ENCODE results near the gene SUZ12. TPM values are rescaled to one million over a fixed set of nuclear protein-coding genes. Genes with fewer than 3 reads are reported as not detected.
"Not testable (repeated sequence)": the region's sequence is repeated elsewhere in the genome, so short reads cannot be mapped to it uniquely, and the experiment has no call there.

The SUZ12 gene
- 10 to 100 TPM; 32.4 to 55.8 (median 47.1) TPM for polyA plus RNA-seq (ENCODE audit: insufficient read length in 4 of 4)

- DNase-seq (ENCODE audit: low read depth in 4 of 4, low spot score in 3 of 4) = peak; percentile 68 to 80 (median 78)
Observed at GRCh38 chr17:31936615-31937609, at the start of gene SUZ12. TSS of gene SUZ12 (plus strand) at chr17:31937007. CDS start at chr17:31937247, 240 bp downstream.

GRCh38 chr17:31888124-31888523 lies 48.7 kb upstream of the SUZ12 start:
- DNase-seq (ENCODE audit: low read depth in 4 of 4, low spot score in 3 of 4) = no peak

GRCh38 chr17:31900877-31901276 lies 35.9 kb upstream of the SUZ12 start:
- DNase-seq (ENCODE audit: low read depth in 4 of 4, low spot score in 3 of 4) = no peak

GRCh38 chr17:31902693-31903092 lies 34.1 kb upstream of the SUZ12 start:
- DNase-seq (ENCODE audit: low read depth in 4 of 4, low spot score in 3 of 4) = no peak

- DNase-seq (ENCODE audit: low read depth in 4 of 4, low spot score in 3 of 4) = no peak
Observed at GRCh38 chr17:31903401-31903800, 33.4 kb upstream of the SUZ12 start.

- peak in 1 of 4 donors; percentile 21 for DNase-seq (ENCODE audit: low read depth in 4 of 4, low spot score in 3 of 4)
Observed at GRCh38 chr17:31907342-31907962, 29.4 kb upstream of the SUZ12 start.

- DNase-seq (ENCODE audit: low read depth in 4 of 4, low spot score in 3 of 4) = no peak
Observed at GRCh38 chr17:31908386-31908785, 28.4 kb upstream of the SUZ12 start.

- DNase-seq (ENCODE audit: low read depth in 4 of 4, low spot score in 3 of 4) = not testable (repeated sequence)
Observed at GRCh38 chr17:31912705-31913104, 24.1 kb upstream of the SUZ12 start.

- DNase-seq (ENCODE audit: low read depth in 4 of 4, low spot score in 3 of 4) = no peak
Observed at GRCh38 chr17:31915456-31916100, 21.2 kb upstream of the SUZ12 start.

- no peak for DNase-seq (ENCODE audit: low read depth in 4 of 4, low spot score in 3 of 4)
Observed at GRCh38 chr17:31916491-31917064, 20.2 kb upstream of the SUZ12 start.

GRCh38 chr17:31917065-31917529 lies 19.7 kb upstream of the SUZ12 start:
- no peak for DNase-seq (ENCODE audit: low read depth in 4 of 4, low spot score in 3 of 4)

GRCh38 chr17:31917721-31918120 lies 19.1 kb upstream of the SUZ12 start:
- DNase-seq (ENCODE audit: low read depth in 4 of 4, low spot score in 3 of 4) = not testable (repeated sequence)

GRCh38 chr17:31918701-31919128 lies 18.1 kb upstream of the SUZ12 start:
- DNase-seq (ENCODE audit: low read depth in 4 of 4, low spot score in 3 of 4) = no peak

GRCh38 chr17:31919802-31920525 lies 16.8 kb upstream of the SUZ12 start:
- DNase-seq (ENCODE audit: low read depth in 4 of 4, low spot score in 3 of 4) = no peak

GRCh38 chr17:31926100-31926729 lies 10.6 kb upstream of the SUZ12 start:
- DNase-seq (ENCODE audit: low read depth in 4 of 4, low spot score in 3 of 4) = no peak

- no peak for DNase-seq (ENCODE audit: low read depth in 4 of 4, low spot score in 3 of 4)
Observed at GRCh38 chr17:31931756-31932155, 5.1 kb upstream of the SUZ12 start.

- DNase-seq (ENCODE audit: low read depth in 4 of 4, low spot score in 3 of 4) = no peak
Observed at GRCh38 chr17:31935512-31935911, 1.3 kb upstream of the SUZ12 start.

GRCh38 chr17:31937926-31938641 lies 1.3 kb downstream of the SUZ12 start:
- DNase-seq (ENCODE audit: low read depth in 4 of 4, low spot score in 3 of 4) = not testable (repeated sequence)

- not testable (repeated sequence) for DNase-seq (ENCODE audit: low read depth in 4 of 4, low spot score in 3 of 4)
Observed at GRCh38 chr17:31941916-31942315, 5.1 kb downstream of the SUZ12 start.
